Measurements from ENCODE around the gene KLRF2. TPM values are rescaled to one million over a fixed set of nuclear protein-coding genes. Genes with fewer than 3 reads are reported as not detected.

Gene KLRF2
- total RNA-seq, 1 donor from 2014 or later = not detected

DNA sequence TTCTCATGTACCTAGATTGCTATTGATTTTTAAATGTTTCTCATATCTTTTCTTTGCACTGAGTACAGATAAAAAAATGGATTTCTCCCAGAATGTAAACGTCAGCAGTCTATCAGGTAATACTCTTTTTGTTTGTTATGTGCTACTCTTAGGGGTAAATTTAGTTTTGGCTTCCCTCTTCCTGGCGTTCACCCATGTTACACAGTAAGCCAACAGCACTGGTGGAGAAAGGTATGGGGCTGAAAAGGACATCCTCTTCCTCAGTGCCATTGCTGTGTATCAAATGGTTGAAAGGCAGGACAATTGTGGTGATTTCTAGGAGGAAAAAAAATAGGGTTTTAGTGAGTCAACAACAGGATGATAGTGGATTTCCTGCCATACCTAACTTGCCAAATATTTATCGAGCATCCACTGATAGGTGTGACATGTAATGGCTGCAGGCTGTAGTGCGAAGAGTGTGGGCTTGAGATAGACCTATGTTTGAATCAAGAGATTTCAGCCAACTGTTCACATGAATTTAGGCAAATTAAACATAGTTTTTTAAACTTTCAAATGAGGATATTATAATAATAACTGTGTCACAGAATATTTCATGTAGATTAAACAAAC, 7.5 kb downstream of the KLRF2 start:
- no peak overlapping the region for H3K4me3 ChIP-seq
- no peak for DNase-seq
- intact Hi-C loops (cut with DNase I) = no loop called here
- ATAC-seq = no peak
- no peak overlapping the region for H3K27ac ChIP-seq
- H3K36me3 ChIP-seq = no peaks in the 10 kb centered on the region
- H3K9me3 ChIP-seq = no peaks in the 10 kb centered on the region
- TF ChIP-seq, protein P1, sequence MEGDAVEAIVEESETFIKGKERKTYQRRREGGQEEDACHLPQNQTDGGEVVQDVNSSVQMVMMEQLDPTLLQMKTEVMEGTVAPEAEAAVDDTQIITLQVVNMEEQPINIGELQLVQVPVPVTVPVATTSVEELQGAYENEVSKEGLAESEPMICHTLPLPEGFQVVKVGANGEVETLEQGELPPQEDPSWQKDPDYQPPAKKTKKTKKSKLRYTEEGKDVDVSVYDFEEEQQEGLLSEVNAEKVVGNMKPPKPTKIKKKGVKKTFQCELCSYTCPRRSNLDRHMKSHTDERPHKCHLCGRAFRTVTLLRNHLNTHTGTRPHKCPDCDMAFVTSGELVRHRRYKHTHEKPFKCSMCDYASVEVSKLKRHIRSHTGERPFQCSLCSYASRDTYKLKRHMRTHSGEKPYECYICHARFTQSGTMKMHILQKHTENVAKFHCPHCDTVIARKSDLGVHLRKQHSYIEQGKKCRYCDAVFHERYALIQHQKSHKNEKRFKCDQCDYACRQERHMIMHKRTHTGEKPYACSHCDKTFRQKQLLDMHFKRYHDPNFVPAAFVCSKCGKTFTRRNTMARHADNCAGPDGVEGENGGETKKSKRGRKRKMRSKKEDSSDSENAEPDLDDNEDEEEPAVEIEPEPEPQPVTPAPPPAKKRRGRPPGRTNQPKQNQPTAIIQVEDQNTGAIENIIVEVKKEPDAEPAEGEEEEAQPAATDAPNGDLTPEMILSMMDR (IDR thresholded peaks at IDR 0.05) = no peak
- H3K27me3 ChIP-seq = no peaks in the 10 kb centered on the region
- H3K4me1 ChIP-seq = no peaks in the 10 kb centered on the region

DNA sequence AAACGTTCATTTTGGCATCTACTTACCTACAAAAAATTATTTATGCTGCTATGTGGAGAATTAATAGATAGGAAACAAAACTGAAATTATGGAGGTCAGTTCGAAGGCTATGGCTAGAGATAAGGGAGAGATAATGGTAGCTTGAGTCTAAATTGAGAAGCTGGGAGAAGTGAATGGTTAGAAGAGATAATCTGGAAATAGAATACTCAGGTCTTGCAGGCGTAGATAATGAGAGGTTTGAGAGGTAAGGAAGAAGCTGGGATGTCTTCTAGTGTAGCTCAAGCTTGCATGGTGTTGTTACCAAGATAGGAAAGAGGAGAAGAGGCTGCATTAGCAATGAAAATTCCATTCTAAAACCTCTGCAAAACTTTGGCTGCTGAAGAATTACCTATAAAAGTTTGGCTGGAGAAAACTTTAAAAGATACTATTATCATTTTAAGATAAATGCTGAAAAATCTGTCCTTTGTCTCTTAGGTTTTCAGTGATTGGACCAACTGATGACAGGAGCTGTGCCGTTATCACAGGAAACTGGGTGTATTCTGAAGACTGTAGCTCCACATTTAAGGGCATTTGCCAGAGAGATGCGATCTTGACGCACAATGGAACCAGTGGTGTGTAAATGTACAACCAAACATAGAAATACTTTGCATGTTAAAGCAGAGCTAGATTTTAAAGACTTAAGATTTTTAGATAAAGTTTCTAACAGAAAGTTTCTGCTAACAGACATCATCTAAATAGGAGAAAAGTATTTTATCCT, 14.1 kb downstream of the KLRF2 start:
- H3K27ac ChIP-seq = no peak overlapping the region
- H3K4me1 ChIP-seq = no peaks in the 10 kb centered on the region
- no peak overlapping the region for H3K4me3 ChIP-seq
- no peaks in the 10 kb centered on the region for H3K36me3 ChIP-seq
- intact Hi-C loops (cut with DNase I) = no loop called here
- no peak for DNase-seq
- no peaks in the 10 kb centered on the region for H3K27me3 ChIP-seq
- no peaks in the 10 kb centered on the region for H3K9me3 ChIP-seq
- no peak for ATAC-seq
- TF ChIP-seq, protein P1 (IDR thresholded peaks at IDR 0.05) = no peak

DNA sequence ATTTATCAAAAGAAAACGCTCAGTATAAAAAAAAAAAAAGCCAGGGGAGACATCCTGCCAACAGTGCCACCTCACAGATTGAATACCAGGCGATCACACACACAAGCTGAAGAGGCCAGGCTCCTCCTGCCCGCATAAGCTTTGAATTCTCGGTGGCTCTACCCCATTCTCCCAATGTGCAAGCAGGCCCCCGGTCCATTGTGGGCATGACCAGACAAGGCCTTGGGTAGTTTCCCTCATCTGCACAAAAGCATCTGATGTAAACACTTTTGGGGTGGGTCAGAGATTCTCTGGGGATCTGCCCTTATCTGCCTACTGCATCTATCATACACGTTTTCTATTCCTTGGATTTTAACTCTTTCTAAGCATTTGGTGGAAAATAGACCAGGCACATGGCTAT, 16.2 kb downstream of the KLRF2 start:
- DNase-seq (no peak), ATAC-seq (no peak)
- intact Hi-C loops (cut with DNase I) = no loop called here
- Histone ChIP-seq H3K27me3 (no peaks in the 10 kb centered on the region), H3K4me1 (no peaks in the 10 kb centered on the region), H3K9me3 (no peaks in the 10 kb centered on the region), H3K27ac (no peak overlapping the region), H3K4me3 (no peak overlapping the region), H3K36me3 (no peaks in the 10 kb centered on the region)
- TF ChIP-seq, protein P1 (IDR thresholded peaks at IDR 0.05) = no peak

DNA sequence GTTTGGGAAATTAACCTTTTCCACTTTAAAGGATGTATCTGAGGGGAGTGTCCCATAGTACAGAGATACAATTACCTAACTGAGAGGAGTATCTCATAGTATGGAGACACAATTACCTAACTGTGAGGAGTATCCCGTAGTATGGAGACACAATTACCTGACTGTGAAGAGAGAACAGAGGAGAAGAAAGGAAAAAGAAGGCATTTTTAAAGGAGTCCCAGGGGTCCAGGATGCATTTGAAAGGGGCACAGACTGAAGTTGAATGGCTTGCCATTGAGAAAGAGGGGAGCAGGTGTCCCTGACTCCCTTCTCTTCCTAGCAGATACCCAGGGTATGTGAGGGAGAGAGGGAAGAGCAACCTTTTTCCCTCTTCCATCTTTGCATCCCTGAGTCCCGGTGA, 17.9 kb downstream of the KLRF2 start:
- H3K27ac ChIP-seq = no peak overlapping the region
- no peaks in the 10 kb centered on the region for H3K27me3 ChIP-seq
- no peaks in the 10 kb centered on the region for H3K4me1 ChIP-seq
- no peak overlapping the region for H3K4me3 ChIP-seq
- no peaks in the 10 kb centered on the region for H3K36me3 ChIP-seq
- intact Hi-C loops (cut with DNase I) = no loop called here
- TF ChIP-seq, protein P1 (IDR thresholded peaks at IDR 0.05) = no peak
- H3K9me3 ChIP-seq = no peaks in the 10 kb centered on the region
- DNase-seq = no peak
- ATAC-seq = no peak

DNA sequence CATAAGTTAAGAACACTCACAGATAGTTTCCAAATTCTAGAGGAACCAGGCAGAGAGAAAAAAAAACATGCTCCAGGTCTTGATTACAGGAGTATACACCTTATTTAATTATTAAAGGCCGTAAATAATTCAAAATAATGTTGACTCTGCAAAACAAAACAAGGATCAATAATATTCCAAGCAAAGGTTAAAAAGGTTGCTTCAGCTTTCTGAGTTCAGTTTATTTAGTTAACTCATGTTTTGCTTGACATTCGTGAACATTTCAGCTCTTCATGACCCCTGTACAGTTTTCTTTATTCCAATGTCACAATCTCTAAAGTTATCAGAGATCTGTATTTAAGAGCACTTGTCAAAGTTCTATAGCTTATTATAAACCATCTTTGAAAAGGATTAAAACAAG, 19.6 kb downstream of the KLRF2 start:
- H3K36me3 ChIP-seq = no peaks in the 10 kb centered on the region
- H3K27ac ChIP-seq = no peak overlapping the region
- H3K4me1 ChIP-seq = no peaks in the 10 kb centered on the region
- intact Hi-C loops (cut with DNase I) = no loop called here
- ATAC-seq (no peak), DNase-seq (no peak)
- H3K27me3 ChIP-seq = no peaks in the 10 kb centered on the region
- TF ChIP-seq, protein P1 (IDR thresholded peaks at IDR 0.05) = no peak
- H3K9me3 ChIP-seq = no peaks in the 10 kb centered on the region
- H3K4me3 ChIP-seq = no peak overlapping the region

All from upper lobe of right lung (tissue), 1 donor.